ENCODE data around the gene RABL2A.
"Not testable (repeated sequence)": the region's sequence is repeated elsewhere in the genome, so short reads cannot be mapped to it uniquely, and the experiment has no call there.

RABL2A gene

DNA sequence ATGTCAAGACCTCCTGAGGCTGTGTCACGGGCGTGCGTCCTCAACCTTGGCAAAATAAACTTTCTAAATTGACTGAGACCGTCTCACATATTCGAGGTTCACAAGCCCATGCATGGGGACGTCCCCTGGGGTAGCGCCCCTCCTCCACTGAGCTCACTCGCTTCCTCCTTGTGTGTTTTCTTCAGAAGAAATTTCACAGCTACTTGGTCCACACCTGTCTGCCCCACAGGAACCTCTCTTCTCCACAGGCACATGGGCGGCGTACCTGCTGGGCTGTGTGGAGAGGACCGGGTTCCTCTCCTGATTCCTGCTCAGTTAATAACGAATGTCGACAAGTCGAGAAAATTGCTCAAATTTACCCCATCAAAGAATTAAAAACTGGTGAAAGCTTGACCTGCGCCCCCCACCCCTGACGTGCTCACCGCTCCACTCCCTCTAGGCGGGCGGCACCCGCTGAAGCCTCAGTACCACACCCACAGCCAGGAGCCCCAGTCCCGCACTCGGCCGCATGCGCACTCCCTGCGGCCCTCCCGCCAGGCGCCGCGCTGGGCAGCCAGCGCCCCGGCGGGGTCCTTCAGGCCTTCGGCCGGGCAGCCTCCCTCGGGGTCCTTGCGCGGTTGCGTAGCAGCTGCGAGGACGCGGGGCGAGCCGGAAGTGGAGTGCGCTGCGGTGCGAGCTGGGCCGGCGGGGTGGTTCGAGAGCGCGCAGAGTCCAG lies at the start of gene RABL2A:
Gene RABL2A (plus strand): TSS at position 651 of the 715 bp plus-strand sequence. CDS start 1,341 bp downstream, outside the sequence.
- peak; percentile 5 for DNase-seq (ENCODE audit: low read depth, low spot score)
- CTCF ChIA-PET, POLR2A ChIA-PET: not testable (repeated sequence)
- peak within 1 kb of the TSS; percentile 59 for H3K4me3 ChIP-seq (ENCODE audit: low read depth, low read length)

DNA sequence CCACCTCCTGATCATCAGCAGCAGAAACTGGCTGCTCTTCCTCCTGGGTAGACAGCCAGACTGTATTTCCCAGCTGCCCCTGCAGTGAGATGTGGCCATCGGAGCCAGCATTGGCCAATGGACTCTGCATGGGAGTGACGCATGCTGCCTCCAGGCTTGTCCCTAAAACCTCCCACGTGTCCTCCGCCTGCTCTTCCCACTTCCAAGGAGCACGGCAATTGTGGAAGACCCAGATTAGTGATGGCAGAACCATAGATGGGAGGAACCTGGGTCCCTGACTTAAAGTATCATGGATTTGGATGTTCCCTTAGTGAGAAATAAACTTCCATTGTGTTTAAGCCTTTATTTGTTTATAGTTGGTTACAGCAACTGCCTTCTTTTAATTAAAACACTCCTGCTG lies 48.6 kb upstream of the RABL2A start:
- CTCF ChIA-PET; POLR2A ChIA-PET; DNase-seq (ENCODE audit: low read depth, low spot score); H3K4me3 ChIP-seq (ENCODE audit: low read depth, low read length): not testable (repeated sequence)

DNA sequence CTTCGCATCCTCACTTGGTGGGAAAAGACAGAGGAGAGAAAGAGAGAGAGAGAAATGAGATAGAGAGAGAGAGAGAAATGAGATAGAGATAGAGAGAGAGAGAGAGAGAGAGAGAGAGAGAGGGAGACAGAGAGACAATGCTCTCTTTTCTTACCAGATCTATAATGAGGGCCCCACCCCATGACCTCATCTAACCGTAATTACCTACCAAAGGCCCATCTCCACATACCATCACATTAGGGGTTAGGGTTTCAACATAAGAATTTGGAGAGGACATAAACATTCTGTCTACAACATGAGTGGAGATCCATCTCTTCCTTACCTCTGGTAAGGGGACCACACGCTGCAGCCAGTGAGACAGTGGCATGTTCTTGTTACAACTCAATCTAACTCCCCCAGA lies 44.6 kb upstream of the RABL2A start:
- H3K4me3 ChIP-seq (ENCODE audit: low read depth, low read length); POLR2A ChIA-PET; DNase-seq (ENCODE audit: low read depth, low spot score); CTCF ChIA-PET: not testable (repeated sequence)

DNA sequence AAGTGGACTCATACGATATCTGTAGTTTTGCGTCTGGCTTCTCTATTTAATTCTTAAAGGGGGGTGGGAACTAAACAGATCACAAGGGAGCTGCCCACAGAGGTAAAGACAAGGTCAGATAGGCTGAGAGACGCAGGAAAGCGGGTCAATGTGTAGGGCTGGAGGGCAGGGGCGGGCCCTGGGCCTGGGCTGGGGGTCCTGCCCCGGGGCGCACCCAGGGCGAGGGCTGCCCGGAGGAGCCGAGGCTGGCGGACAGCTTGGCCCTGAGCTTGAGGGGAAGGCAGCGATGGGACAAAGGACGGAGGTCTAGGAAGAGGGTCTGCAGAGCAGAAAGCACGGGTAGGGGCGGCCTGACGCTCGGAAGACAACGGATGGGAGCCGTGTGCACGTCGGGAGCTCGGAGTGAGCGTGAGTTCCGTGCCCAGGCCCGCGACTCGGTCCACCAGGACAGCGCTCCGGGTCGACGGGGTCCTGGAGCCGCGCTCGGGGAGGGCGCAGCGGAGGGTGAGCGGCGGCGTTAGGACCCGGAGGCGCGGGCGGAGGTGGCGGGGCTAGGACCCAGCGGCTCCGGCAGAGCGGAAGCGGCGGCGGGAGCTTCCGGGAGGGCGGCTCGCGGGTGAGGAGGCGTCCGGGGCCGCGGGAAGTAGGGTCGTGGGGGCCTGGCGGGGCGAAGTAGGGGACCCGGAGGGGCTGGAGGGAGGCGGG lies 43.4 kb upstream of the RABL2A start:
- CTCF ChIA-PET, POLR2A ChIA-PET: not testable (repeated sequence)

DNA sequence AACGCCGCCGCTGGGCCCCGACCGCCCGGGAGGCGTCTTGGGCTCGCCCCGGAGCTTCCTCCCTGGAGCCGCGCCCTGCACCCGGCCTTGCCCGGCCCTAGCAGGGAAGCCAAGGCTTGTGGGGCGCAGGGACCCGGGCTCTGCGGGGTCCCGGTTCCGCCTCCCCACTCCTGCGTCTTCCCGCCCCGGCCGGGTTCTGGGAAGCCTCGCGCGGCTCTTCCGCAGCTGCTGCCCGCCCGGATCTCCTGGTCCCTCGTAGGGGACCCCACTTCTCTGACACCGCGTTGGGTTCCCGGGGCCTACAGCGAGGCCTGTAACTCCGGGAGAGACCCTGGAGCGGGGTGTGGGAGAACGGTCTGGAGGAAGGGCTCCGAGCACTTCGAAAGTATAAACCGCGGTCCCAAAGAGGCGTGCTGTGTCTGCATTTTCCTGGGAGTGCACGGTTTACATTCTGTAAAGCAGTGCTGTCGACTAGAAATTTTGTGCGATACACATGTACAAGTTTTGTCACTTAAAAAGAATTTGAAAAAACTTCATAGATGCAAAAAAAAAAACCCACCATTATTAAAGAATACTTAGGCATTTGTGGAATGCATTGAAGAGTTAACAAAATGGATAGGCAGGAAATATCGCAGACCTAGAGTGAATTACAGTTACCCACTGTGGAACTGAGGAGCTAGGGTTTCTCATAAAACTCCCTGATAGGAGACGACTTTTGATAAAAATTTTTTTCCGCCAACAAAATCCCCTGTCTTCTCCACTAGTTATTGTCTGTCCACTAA lies 42.6 kb upstream of the RABL2A start:
- DNase-seq (ENCODE audit: low read depth, low spot score); POLR2A ChIA-PET; CTCF ChIA-PET: not testable (repeated sequence)
- H3K4me3 ChIP-seq (ENCODE audit: low read depth, low read length), result peak overlapping the region; percentile 53

More for the DNA sequence above, 43.4 kb upstream of the RABL2A start:
- not testable (repeated sequence) for DNase-seq (ENCODE audit: low read depth, low spot score)
- H3K4me3 ChIP-seq (ENCODE audit: low read depth, low read length), result peak overlapping the region; percentile 66

DNA sequence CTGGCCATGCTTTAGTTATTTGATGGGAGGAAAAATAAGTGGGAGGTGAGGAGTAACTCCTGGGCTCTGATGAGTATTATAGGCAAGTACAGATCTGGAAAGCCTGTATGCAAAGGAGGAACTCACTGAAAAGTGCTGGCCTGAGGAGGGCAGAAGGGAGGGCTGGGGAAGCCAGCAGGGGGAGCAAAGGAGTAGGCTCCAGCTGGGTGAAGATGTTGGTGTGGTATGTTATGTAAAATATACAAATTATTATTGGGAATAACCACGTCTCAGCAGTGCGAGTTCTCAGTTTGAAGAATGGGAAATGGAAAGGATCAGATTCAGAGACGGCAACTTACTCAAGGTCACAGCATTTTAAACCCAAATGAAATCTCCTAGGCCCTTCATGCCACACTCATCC lies 39.9 kb upstream of the RABL2A start:
- H3K4me3 ChIP-seq (ENCODE audit: low read depth, low read length); POLR2A ChIA-PET; DNase-seq (ENCODE audit: low read depth, low spot score); CTCF ChIA-PET: not testable (repeated sequence)
- TF ChIP-seq, protein P1, sequence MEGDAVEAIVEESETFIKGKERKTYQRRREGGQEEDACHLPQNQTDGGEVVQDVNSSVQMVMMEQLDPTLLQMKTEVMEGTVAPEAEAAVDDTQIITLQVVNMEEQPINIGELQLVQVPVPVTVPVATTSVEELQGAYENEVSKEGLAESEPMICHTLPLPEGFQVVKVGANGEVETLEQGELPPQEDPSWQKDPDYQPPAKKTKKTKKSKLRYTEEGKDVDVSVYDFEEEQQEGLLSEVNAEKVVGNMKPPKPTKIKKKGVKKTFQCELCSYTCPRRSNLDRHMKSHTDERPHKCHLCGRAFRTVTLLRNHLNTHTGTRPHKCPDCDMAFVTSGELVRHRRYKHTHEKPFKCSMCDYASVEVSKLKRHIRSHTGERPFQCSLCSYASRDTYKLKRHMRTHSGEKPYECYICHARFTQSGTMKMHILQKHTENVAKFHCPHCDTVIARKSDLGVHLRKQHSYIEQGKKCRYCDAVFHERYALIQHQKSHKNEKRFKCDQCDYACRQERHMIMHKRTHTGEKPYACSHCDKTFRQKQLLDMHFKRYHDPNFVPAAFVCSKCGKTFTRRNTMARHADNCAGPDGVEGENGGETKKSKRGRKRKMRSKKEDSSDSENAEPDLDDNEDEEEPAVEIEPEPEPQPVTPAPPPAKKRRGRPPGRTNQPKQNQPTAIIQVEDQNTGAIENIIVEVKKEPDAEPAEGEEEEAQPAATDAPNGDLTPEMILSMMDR (IDR thresholded peaks at IDR 0.05; ENCODE audit: insufficient read depth, low read length, missing control alignments), result peak; percentile 39

DNA sequence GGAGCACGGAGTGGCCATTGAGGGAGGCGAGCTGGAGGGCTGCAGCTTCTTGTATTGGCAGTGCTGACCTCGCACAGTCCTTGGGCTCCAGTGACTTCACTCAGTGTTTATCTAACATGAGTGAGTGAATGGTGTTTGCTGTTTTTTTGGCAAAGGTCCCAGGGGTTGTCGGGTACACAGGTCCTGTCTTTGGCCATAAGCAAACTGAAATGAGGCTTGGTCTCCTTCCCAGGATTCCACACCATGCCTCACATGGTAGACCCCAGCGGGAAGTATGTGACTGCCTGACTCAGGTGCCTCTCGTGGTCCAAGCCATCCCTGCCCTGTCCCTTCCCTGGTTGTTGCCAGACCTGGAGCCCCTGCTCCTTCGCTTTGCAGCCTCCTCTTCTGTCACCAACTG lies 37.5 kb upstream of the RABL2A start:
- DNase-seq (ENCODE audit: low read depth, low spot score); POLR2A ChIA-PET; H3K4me3 ChIP-seq (ENCODE audit: low read depth, low read length); CTCF ChIA-PET: not testable (repeated sequence)

DNA sequence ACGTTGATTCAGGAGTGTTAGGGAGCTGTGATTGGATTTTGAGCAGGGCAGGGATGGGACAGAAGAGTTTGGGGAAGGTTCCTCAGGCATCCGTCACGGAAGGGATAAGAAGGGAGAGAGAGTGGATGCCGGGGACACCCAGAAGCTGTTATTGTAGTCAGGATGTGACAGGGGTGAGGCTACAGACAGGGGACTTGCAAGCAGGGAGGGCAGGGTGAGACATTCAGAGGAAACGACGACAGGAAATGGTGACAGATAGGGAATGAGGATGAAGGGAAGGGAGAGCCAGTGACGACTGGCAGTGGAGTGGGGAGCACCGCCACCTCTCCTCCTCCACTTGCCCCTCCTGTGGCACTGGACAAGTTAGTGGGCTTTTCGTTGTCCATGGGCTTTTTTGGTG lies 35.1 kb upstream of the RABL2A start:
- DNase-seq (ENCODE audit: low read depth, low spot score); CTCF ChIA-PET; POLR2A ChIA-PET; H3K4me3 ChIP-seq (ENCODE audit: low read depth, low read length): not testable (repeated sequence)

DNA sequence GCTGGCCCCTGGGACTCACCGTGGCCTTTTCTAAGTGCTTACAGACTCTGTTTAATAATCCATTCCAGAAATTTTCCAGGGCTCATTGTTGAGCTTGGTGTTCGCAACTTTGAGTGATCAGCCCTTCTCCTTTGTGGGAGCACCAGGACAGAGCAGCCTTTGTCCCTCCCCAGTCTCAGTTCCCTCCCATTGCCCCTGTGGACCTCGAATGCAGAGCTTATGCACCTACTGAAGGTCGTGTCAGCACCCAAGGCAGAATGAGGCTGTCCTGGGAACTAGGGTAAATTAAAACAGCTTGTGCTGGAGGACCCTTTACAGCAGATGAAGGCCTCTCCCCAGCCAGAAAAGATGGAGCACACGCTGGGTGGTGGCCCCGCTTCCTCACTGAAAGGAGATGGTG lies 33.8 kb upstream of the RABL2A start:
- POLR2A ChIA-PET; DNase-seq (ENCODE audit: low read depth, low spot score); CTCF ChIA-PET; H3K4me3 ChIP-seq (ENCODE audit: low read depth, low read length): not testable (repeated sequence)

DNA sequence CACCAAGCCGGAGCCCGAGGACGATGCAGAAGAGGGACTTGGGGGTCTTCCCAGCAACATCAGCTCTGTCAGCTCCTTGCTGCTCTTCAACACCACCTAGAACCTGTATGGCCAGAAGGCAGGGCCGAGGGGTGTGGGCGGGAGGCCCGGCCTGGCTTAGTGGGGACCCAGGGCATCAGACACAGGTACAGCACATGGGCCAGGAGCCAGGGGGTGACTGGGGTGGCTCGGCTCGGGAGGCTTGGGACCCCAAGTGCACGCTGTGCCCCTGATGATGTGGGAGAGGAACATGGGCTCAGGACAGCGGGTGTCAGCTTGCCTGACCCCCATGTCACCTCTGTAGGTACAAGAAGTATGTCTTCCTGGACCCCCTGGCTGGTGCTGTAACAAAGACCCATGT lies 31.3 kb upstream of the RABL2A start:
- CTCF ChIA-PET; DNase-seq (ENCODE audit: low read depth, low spot score); H3K4me3 ChIP-seq (ENCODE audit: low read depth, low read length); POLR2A ChIA-PET: not testable (repeated sequence)

DNA sequence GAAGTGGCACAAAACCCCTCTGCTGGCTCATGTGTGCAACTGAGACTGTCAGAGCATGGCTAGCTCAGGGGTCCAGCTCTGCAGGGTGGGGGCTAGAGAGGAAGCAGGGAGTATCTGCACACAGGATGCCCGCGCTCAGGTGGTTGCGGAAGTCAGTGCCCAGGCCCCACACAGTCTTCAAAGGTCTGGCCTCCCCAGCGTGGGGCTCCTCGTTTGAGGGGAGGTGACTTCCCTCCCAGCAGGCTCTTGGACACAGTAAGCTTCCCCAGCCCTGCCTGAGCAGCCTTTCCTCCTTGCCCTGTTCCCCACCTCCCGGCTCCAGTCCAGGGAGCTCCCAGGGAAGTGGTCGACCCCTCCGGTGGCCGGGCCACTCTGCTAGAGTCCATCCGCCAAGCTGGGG lies 29.9 kb upstream of the RABL2A start:
- CTCF ChIA-PET; POLR2A ChIA-PET; H3K4me3 ChIP-seq (ENCODE audit: low read depth, low read length); DNase-seq (ENCODE audit: low read depth, low spot score): not testable (repeated sequence)

All from AG04449 (cell line).